BE2C (cell line): ENCODE results near the gene PGS1.

Source experiments
- DNase-seq: peaks from one replicate; pipeline ENCODE4 v3.0.0-alpha.2; 2020
- H3K27me3 ChIP-seq: fragments of 250-450 bp; sonication (Bioruptor Pico); 2 replicates; pipeline ENCODE4 v1.5.1; 2020; ENCODE audit warnings: mild to moderate bottlenecking
- H3K36me3 ChIP-seq: fragments of 250-450 bp; sonication (Bioruptor Pico); 2 replicates; pipeline ENCODE4 v1.5.1; 2020; ENCODE audit warnings: mild to moderate bottlenecking
- H3K4me1 ChIP-seq: fragments of 250-450 bp; sonication (Bioruptor Pico); 2 replicates; pipeline ENCODE4 v1.5.1; 2020
- H3K4me3 ChIP-seq: 2 replicates; pipeline ENCODE4 v1.5.1; 2011; ENCODE audit warnings: low read depth, low read length
- H3K9me3 ChIP-seq: fragments of 250-450 bp; sonication (Bioruptor Pico); 2 replicates; pipeline ENCODE4 v1.5.1; 2020
- CTCF ChIP-seq: IDR thresholded peaks from 2 replicates; pipeline ENCODE4 v1.5.1; 2012; ENCODE audit warnings: mild to moderate bottlenecking, low read depth, low read length

The PGS1 gene

GRCh38 chr17:78406396-78406795, 27.9 kb downstream of the PGS1 start:
- DNase-seq = no peak
- Histone ChIP-seq H3K4me1 (peaks cover 3% of the 10 kb centered on the region; the same call in 1 of the 2 replicates), H3K36me3 (peaks cover 63% of the 10 kb centered on the region), H3K9me3 (no peaks in the 10 kb centered on the region), H3K4me3 (no peak overlapping the region), H3K27me3 (no peaks in the 10 kb centered on the region)
- no peak for TF ChIP-seq CTCF

- no peak overlapping the region for H3K4me3 ChIP-seq
- H3K9me3 ChIP-seq = no peaks in the 10 kb centered on the region
- H3K4me1 ChIP-seq = peaks cover 3% of the 10 kb centered on the region; the same call in 1 of the 2 replicates
- TF ChIP-seq CTCF = no peak
- no peaks in the 10 kb centered on the region for H3K27me3 ChIP-seq
- H3K36me3 ChIP-seq = peaks cover 63% of the 10 kb centered on the region
- DNase-seq = no peak
These were observed 28.5 kb downstream of the PGS1 start for GRCh38 chr17:78406920-78407319.

DNA sequence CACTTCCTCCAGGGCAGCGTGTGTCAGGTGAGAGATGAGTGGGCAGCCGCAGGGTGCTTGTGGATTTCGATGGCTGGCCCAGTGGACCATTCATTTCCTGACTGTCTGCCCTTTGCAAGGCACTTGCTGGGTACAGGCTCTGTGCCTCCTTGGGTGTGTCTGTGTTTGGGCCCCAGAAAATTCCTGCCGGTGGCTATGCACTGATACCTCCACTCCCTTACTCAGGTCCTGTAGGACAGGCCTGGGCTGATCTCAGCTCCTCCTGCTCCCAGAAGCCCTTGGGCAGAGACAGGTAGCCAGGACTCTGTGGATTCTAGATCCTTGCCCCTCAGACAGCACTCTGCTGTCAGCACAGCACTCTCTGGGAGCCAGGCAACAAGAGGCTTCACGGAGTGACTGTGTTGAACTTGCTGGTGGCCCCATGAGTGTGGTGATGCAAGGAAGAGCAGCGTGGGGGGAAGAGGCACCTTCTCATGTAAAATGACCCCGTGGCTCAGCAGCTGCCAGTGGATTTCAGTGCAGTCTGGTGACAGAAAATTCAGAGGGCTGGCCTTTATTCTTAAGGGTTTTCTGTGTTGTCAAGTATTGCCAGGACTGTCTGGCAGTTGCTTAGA, 29.0 kb downstream of the PGS1 start:
- Histone ChIP-seq H3K27me3 (no peaks in the 10 kb centered on the region), H3K4me1 (peaks cover 3% of the 10 kb centered on the region; the same call in 1 of the 2 replicates), H3K36me3 (peaks cover 66% of the 10 kb centered on the region), H3K9me3 (no peaks in the 10 kb centered on the region), H3K4me3 (no peak overlapping the region)
- no peak for DNase-seq
- TF ChIP-seq CTCF = no peak

- Histone ChIP-seq H3K27me3 (no peaks in the 10 kb centered on the region), H3K4me3 (no peak overlapping the region), H3K4me1 (peaks cover 3% of the 10 kb centered on the region; the same call in 1 of the 2 replicates), H3K36me3 (peaks cover 63% of the 10 kb centered on the region), H3K9me3 (no peaks in the 10 kb centered on the region)
- no peak for DNase-seq
- no peak for TF ChIP-seq CTCF
These were observed 30.1 kb downstream of the PGS1 start for GRCh38 chr17:78408476-78409050.

- no peak for DNase-seq
- H3K27me3 ChIP-seq = no peaks in the 10 kb centered on the region
- TF ChIP-seq CTCF = no peak
- H3K4me3 ChIP-seq = no peak overlapping the region
- H3K9me3 ChIP-seq = no peaks in the 10 kb centered on the region
- peaks cover 3% of the 10 kb centered on the region; the same call in 1 of the 2 replicates for H3K4me1 ChIP-seq
- peaks cover 58% of the 10 kb centered on the region for H3K36me3 ChIP-seq
These were observed 30.9 kb downstream of the PGS1 start for GRCh38 chr17:78409191-78409928.
